Nephron progenitor cell (in vitro differentiated cells): Measurements from ENCODE around the gene PSMB2.

Experiments
- DNase-seq: peaks from one replicate; pipeline ENCODE4 v3.0.0; 2021
- H3K27ac Mint-ChIP-seq: 2 replicates; pipeline ENCODE4 v1.8.0; 2021; ENCODE audit warnings: mild to moderate bottlenecking, moderate library complexity, mixed read lengths
- H3K27me3 Mint-ChIP-seq: 2 replicates; pipeline ENCODE4 v1.8.0; 2021; ENCODE audit warnings: mild to moderate bottlenecking, low read depth, mixed read lengths; ENCODE audit not compliant: poor library complexity
- H3K36me3 Mint-ChIP-seq: 2 replicates; pipeline ENCODE4 v1.8.0; 2021; ENCODE audit warnings: low read depth, mixed read lengths
- H3K4me1 Mint-ChIP-seq: 2 replicates; pipeline ENCODE4 v1.8.0; 2021; ENCODE audit warnings: mixed read lengths
- H3K4me3 Mint-ChIP-seq: 2 replicates; pipeline ENCODE4 v1.8.0; 2021; ENCODE audit warnings: mild to moderate bottlenecking, moderate library complexity, mixed read lengths
- H3K9me3 Mint-ChIP-seq: 2 replicates; pipeline ENCODE4 v1.8.0; 2021; ENCODE audit warnings: mild to moderate bottlenecking, moderate library complexity, mixed read lengths
- TF ChIP-seq, protein P1 (sequence below): fragments of 200-600 bp; sonication (generic); IDR thresholded peaks from 2 replicates; pipeline ENCODE4 v1.5.0; 2021; ENCODE audit warnings: antibody characterized with exemption

The PSMB2 gene

DNA sequence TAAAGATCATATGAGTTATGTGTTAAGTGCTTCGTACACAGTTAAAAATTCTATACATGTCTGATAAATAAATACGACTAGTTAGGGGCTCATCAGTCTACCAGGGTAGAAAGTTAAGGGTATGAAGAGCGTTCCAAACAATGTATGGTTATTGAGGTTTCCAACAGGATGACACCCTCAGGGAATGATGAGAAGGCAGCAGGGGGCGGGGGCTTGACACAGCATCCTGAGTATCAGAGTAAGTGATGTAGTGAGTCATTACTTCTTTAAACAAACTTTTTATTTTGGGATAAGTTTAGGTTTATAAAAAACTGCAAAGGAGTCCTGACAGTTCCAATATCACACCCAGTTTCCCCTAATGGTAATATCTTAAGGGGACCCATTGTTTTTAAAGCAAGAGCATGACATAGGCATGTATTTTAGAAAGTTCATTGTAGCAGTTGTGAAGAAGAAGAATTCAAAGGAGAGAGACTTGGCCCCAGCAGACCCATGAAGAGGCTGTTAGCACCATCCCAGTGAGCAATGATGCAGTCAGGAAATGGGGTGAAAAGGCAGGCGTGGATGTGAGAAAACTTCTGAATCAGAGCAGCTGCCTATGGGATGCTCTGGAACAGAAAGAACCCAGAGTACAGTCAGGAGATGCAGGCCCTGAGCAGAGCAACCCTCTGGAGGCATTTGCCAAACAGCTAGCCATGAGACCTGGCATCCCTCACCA lies 15.0 kb upstream of the PSMB2 start:
- H3K27me3 Mint-ChIP-seq = peaks cover 85% of the 10 kb centered on the region

GRCh38 chr1:35655196-35655595 lies 13.9 kb upstream of the PSMB2 start:
- no peak overlapping the region for H3K27ac Mint-ChIP-seq
- H3K36me3 Mint-ChIP-seq = no peaks in the 10 kb centered on the region
- TF ChIP-seq, protein P1, sequence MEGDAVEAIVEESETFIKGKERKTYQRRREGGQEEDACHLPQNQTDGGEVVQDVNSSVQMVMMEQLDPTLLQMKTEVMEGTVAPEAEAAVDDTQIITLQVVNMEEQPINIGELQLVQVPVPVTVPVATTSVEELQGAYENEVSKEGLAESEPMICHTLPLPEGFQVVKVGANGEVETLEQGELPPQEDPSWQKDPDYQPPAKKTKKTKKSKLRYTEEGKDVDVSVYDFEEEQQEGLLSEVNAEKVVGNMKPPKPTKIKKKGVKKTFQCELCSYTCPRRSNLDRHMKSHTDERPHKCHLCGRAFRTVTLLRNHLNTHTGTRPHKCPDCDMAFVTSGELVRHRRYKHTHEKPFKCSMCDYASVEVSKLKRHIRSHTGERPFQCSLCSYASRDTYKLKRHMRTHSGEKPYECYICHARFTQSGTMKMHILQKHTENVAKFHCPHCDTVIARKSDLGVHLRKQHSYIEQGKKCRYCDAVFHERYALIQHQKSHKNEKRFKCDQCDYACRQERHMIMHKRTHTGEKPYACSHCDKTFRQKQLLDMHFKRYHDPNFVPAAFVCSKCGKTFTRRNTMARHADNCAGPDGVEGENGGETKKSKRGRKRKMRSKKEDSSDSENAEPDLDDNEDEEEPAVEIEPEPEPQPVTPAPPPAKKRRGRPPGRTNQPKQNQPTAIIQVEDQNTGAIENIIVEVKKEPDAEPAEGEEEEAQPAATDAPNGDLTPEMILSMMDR = no peak
- no peaks in the 10 kb centered on the region for H3K9me3 Mint-ChIP-seq
- no peaks in the 10 kb centered on the region for H3K4me1 Mint-ChIP-seq
- DNase-seq = no peak
- no peak overlapping the region for H3K4me3 Mint-ChIP-seq
- H3K27me3 Mint-ChIP-seq = peaks cover 87% of the 10 kb centered on the region

More for the DNA sequence above, 15.0 kb upstream of the PSMB2 start:
- Mint-ChIP-seq H3K4me1 (no peaks in the 10 kb centered on the region), H3K36me3 (no peaks in the 10 kb centered on the region), H3K27ac (no peak overlapping the region), H3K4me3 (no peak overlapping the region), H3K9me3 (no peaks in the 10 kb centered on the region)
- DNase-seq = no peak
- TF ChIP-seq, protein P1 = no peak

GRCh38 chr1:35650416-35650815 lies 9.1 kb upstream of the PSMB2 start:
- Mint-ChIP-seq H3K27ac (no peak overlapping the region), H3K4me1 (no peaks in the 10 kb centered on the region), H3K36me3 (no peaks in the 10 kb centered on the region), H3K4me3 (no peak overlapping the region), H3K9me3 (no peaks in the 10 kb centered on the region), H3K27me3 (peaks cover 95% of the 10 kb centered on the region)
- no peak for DNase-seq
- TF ChIP-seq, protein P1 = no peak

DNA sequence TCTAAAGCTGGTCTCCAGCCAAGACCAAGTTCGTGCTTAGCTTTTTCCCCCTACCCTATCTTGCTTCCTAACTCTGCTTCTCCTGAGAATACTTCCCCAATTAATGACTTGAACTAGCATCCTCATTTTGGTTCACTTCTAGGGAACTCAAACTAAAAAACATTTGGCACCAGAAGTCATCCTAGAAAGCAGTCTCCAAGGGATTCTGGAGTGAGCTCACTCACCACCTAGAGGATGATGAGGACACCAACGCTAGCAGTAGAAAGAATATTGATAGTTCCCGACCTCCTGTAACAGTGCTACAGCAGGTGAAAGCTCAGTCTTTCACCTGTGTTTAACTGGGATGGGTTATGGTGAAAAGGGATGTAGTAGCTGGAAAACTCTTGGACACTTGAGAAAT lies 4.7 kb upstream of the PSMB2 start:
- H3K27me3 Mint-ChIP-seq = peaks cover 98% of the 10 kb centered on the region
- peaks cover 3% of the 10 kb centered on the region for H3K9me3 Mint-ChIP-seq
- H3K4me1 Mint-ChIP-seq = peaks cover 7% of the 10 kb centered on the region
- no peak overlapping the region for H3K27ac Mint-ChIP-seq
- no peak overlapping the region for H3K4me3 Mint-ChIP-seq
- DNase-seq = no peak
- TF ChIP-seq, protein P1 = no peak
- H3K36me3 Mint-ChIP-seq = peaks cover 3% of the 10 kb centered on the region

GRCh38 chr1:35644204-35644603 lies 2.9 kb upstream of the PSMB2 start:
- Mint-ChIP-seq H3K27ac (no peak overlapping the region), H3K4me1 (peaks cover 18% of the 10 kb centered on the region), H3K36me3 (peaks cover 3% of the 10 kb centered on the region), H3K4me3 (no peak overlapping the region), H3K9me3 (peaks cover 4% of the 10 kb centered on the region), H3K27me3 (peaks cover 80% of the 10 kb centered on the region)
- TF ChIP-seq, protein P1 = no peak
- DNase-seq = no peak

GRCh38 chr1:35642471-35642955 lies 1.2 kb upstream of the PSMB2 start:
- TF ChIP-seq, protein P1 = no peak
- H3K36me3 Mint-ChIP-seq = peaks cover 8% of the 10 kb centered on the region
- no peak for DNase-seq
- H3K27ac Mint-ChIP-seq = no peak overlapping the region
- peaks cover 4% of the 10 kb centered on the region for H3K9me3 Mint-ChIP-seq
- peaks cover 63% of the 10 kb centered on the region for H3K27me3 Mint-ChIP-seq
- H3K4me1 Mint-ChIP-seq = peaks cover 25% of the 10 kb centered on the region
- peak overlapping the region; percentile 100 for H3K4me3 Mint-ChIP-seq
